Measurements from ENCODE around the gene CARD9.

Gene CARD9

GRCh38 chr9:136343121-136343883 is 30.2 kb downstream of the CARD9 start:
- no peaks in the 10 kb centered on the region for H3K9me3 ChIP-seq (ENCODE audit: low read length)
- H3K27ac ChIP-seq (ENCODE audit: low read depth, low read length, poor library complexity, severe bottlenecking): no peak overlapping the region
- H3K4me1 ChIP-seq (ENCODE audit: insufficient read depth, low read length, severe bottlenecking): no peaks in the 10 kb centered on the region
- H3K9me2 ChIP-seq (ENCODE audit: low read depth, low read length): no peaks in the 10 kb centered on the region
- H3K4me3 ChIP-seq (ENCODE audit: low read depth, low read length, poor library complexity, severe bottlenecking): no peak overlapping the region
- no peaks in the 10 kb centered on the region for H3F3A ChIP-seq (ENCODE audit: insufficient read depth, low read length)
- H3K9ac ChIP-seq (ENCODE audit: low read length): no peak overlapping the region
- no peak overlapping the region for H2AFZ ChIP-seq (ENCODE audit: low read length)
- no peaks in the 10 kb centered on the region for H3K36me3 ChIP-seq (ENCODE audit: insufficient read depth, low read length)
- TF ChIP-seq, protein P1, sequence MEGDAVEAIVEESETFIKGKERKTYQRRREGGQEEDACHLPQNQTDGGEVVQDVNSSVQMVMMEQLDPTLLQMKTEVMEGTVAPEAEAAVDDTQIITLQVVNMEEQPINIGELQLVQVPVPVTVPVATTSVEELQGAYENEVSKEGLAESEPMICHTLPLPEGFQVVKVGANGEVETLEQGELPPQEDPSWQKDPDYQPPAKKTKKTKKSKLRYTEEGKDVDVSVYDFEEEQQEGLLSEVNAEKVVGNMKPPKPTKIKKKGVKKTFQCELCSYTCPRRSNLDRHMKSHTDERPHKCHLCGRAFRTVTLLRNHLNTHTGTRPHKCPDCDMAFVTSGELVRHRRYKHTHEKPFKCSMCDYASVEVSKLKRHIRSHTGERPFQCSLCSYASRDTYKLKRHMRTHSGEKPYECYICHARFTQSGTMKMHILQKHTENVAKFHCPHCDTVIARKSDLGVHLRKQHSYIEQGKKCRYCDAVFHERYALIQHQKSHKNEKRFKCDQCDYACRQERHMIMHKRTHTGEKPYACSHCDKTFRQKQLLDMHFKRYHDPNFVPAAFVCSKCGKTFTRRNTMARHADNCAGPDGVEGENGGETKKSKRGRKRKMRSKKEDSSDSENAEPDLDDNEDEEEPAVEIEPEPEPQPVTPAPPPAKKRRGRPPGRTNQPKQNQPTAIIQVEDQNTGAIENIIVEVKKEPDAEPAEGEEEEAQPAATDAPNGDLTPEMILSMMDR (IDR thresholded peaks at IDR 0.05; ENCODE audit: low read length): no peak
- no peak for TF ChIP-seq EZH2 (IDR thresholded peaks at IDR 0.05; ENCODE audit: borderline replicate concordance, low read length)
- H3K27me3 ChIP-seq (ENCODE audit: insufficient read depth, low read length): peaks cover 17% of the 10 kb centered on the region
- 0 out of 2 replicates have a peak overlapping the region, but pooled peaks have one; percentile 53 for H3K4me2 ChIP-seq (ENCODE audit: low read length)
- no peaks in the 10 kb centered on the region for H4K20me1 ChIP-seq (ENCODE audit: insufficient read depth, low read length)
- no peaks in the 10 kb centered on the region for H3K79me2 ChIP-seq (ENCODE audit: insufficient read depth, low read length)

DNA sequence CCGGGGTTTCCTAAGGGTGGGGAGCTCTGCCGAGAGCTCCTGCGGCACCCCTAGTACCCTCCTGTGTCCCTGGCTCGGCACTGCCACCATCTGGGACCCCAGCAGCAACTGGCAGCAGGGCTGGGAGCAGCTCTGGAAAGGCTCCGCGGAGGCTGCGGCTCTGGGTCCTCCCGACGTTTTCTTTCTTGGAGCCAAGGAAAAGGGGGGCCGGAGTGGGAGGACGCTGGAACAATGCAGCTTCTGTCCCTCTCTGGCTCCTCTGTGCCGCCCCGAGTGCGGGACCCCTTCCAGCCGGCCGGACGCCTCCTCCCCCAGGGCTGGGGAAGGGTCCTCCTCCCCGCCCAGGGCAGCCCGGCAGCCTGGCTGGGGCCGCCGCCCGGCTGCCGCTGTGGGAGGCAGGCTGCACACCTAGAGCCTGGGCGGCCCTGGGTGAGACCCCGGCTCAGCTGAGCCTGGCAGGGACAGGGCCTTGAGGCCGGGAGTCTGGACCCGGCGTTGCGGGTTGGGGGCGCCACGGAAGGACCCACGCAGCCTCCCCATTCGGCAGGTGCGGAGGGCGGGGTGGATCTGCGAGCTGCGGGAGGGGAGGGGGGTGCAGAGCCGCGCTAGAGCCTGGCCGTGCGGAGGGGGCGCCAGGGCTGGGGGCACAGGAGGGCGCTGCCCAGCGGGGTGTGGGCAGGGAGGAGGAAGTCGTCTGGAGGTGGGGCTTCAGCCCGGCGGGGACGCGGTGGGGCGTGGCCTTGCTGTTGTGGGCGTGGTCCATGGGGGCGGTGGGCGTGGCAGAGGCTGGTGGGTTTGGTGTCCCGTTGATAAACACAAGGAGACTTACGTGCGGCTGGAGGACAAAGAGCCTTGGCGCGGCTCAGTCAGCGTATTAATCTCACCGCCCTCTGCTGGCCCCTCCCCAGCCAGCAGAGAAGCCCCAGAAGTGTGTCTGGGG is 31.0 kb downstream of the CARD9 start:
- Histone ChIP-seq H3K9me2 (ENCODE audit: low read depth, low read length) (no peaks in the 10 kb centered on the region), H3K9ac (ENCODE audit: low read length) (no peak overlapping the region), H3K36me3 (ENCODE audit: insufficient read depth, low read length) (no peaks in the 10 kb centered on the region), H2AFZ (ENCODE audit: low read length) (no peak overlapping the region), H3K4me1 (ENCODE audit: insufficient read depth, low read length, severe bottlenecking) (no peaks in the 10 kb centered on the region), H3K9me3 (ENCODE audit: low read length) (no peaks in the 10 kb centered on the region), H3F3A (ENCODE audit: insufficient read depth, low read length) (no peaks in the 10 kb centered on the region), H3K4me2 (ENCODE audit: low read length) (peak overlapping the region; percentile 53), H3K27me3 (ENCODE audit: insufficient read depth, low read length) (peaks cover 23% of the 10 kb centered on the region), H3K79me2 (ENCODE audit: insufficient read depth, low read length) (no peaks in the 10 kb centered on the region), H3K27ac (ENCODE audit: low read depth, low read length, poor library complexity, severe bottlenecking) (no peak overlapping the region), H4K20me1 (ENCODE audit: insufficient read depth, low read length) (no peaks in the 10 kb centered on the region), H3K4me3 (ENCODE audit: low read depth, low read length, poor library complexity, severe bottlenecking) (peak overlapping the region; percentile 46)
- TF ChIP-seq EZH2 (IDR thresholded peaks at IDR 0.05; ENCODE audit: borderline replicate concordance, low read length): no peak

GRCh38 chr9:136341769-136342168 is 31.7 kb downstream of the CARD9 start:
- Histone ChIP-seq H4K20me1 (ENCODE audit: insufficient read depth, low read length) (no peaks in the 10 kb centered on the region), H3K9me2 (ENCODE audit: low read depth, low read length) (no peaks in the 10 kb centered on the region), H3K9ac (ENCODE audit: low read length) (no peak overlapping the region), H3K36me3 (ENCODE audit: insufficient read depth, low read length) (no peaks in the 10 kb centered on the region), H3F3A (ENCODE audit: insufficient read depth, low read length) (no peaks in the 10 kb centered on the region), H3K27ac (ENCODE audit: low read depth, low read length, poor library complexity, severe bottlenecking) (no peak overlapping the region), H3K9me3 (ENCODE audit: low read length) (no peaks in the 10 kb centered on the region), H2AFZ (ENCODE audit: low read length) (no peak overlapping the region), H3K4me2 (ENCODE audit: low read length) (no peak overlapping the region), H3K4me3 (ENCODE audit: low read depth, low read length, poor library complexity, severe bottlenecking) (no peak overlapping the region), H3K79me2 (ENCODE audit: insufficient read depth, low read length) (no peaks in the 10 kb centered on the region), H3K4me1 (ENCODE audit: insufficient read depth, low read length, severe bottlenecking) (no peaks in the 10 kb centered on the region), H3K27me3 (ENCODE audit: insufficient read depth, low read length) (peaks cover 25% of the 10 kb centered on the region)
- TF ChIP-seq, protein P1 (IDR thresholded peaks at IDR 0.05; ENCODE audit: low read length): no peak
- no peak for TF ChIP-seq EZH2 (IDR thresholded peaks at IDR 0.05; ENCODE audit: borderline replicate concordance, low read length)

Measured in OCI-LY1 (cell line).